ENCODE results near the gene CITED1. TPM values are rescaled to one million over a fixed set of nuclear protein-coding genes. Genes with fewer than 3 reads are reported as not detected.

CITED1 gene
- total and polyA plus RNA-seq, 2 experiments from 2014 or later: not detected

- Histone ChIP-seq H3K36me3 (ENCODE audit: low read depth) (peaks cover 36% of the 10 kb centered on the region), H3K4me1 (ENCODE audit: insufficient read depth) (peaks cover 39% of the 10 kb centered on the region), H3K27me3 (replicated peaks; ENCODE audit: insufficient read depth) (no peaks in the 10 kb centered on the region), H3K79me2 (ENCODE audit: insufficient read depth) (peaks cover 44% of the 10 kb centered on the region), H3K4me3 (peak overlapping the region; percentile 98), H3K27ac (peak overlapping the region; percentile 18; the same call in 1 of the 2 replicates), H3K4me2 (ENCODE audit: unreplicated experiment) (peak overlapping the region; percentile 91), H3F3A (ENCODE audit: insufficient read depth) (peaks cover 65% of the 10 kb centered on the region), H2AFZ (no peak overlapping the region), H3K9me3 (ENCODE audit: low read depth) (no peaks in the 10 kb centered on the region), H4K20me1 (ENCODE audit: insufficient read depth) (peaks cover 8% of the 10 kb centered on the region; the same call in 1 of the 2 replicates), H3K9me2 (ENCODE audit: insufficient read depth) (no peaks in the 10 kb centered on the region), H3K9ac (peak overlapping the region; percentile 99)
- DNase-seq: no peak
- 61 to 62% methylated on average over 5 of the region's 5 CpGs for WGBS, 2 experiments (ENCODE audit: low coverage in 1 of 2, low lambda C conversion rate in 2 of 2, missing lambda C conversion rate in 2 of 2)
- in situ Hi-C loops (cut with MboI): no loop called here
- no peak for TF ChIP-seq EZH2 (IDR thresholded peaks at IDR 0.05; ENCODE audit: insufficient read depth, poor library complexity, severe bottlenecking)
- no peak for TF ChIP-seq EZH2phosphoT487 (IDR thresholded peaks at IDR 0.05; ENCODE audit: insufficient read depth, low read depth)
Measured at GRCh38 chrX:72274526-72274925, 31.2 kb downstream of the CITED1 start.

DNA sequence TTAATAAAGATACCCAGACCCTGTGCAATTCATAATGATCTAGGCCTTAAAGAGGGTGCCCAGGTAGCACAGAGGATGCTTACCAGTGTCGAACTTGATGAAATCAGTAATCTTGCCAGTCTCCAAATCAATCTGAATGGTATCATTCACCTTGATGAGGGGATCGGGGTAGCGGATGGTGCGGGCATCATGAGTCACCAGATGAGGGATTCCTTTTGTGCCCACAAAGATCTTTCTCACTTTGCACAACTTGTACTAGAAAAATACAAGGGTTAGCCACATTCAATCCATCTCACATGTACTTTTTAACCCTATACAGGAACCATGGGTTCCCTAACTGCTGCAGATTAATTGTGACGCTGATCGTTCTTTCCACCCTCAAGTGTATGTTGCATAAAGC, 32.0 kb downstream of the CITED1 start:
- WGBS, 2 experiments (ENCODE audit: low coverage in 1 of 2, low lambda C conversion rate in 2 of 2, missing lambda C conversion rate in 2 of 2): 83 to 88% methylated on average over 6 of the region's 6 CpGs
- no peak for TF ChIP-seq EZH2 (IDR thresholded peaks at IDR 0.05; ENCODE audit: insufficient read depth, poor library complexity, severe bottlenecking)
- H3K27me3 ChIP-seq (replicated peaks; ENCODE audit: insufficient read depth): no peaks in the 10 kb centered on the region
- peak overlapping the region; percentile 18; the same call in 1 of the 2 replicates for H3K27ac ChIP-seq
- no peak overlapping the region for H3K4me3 ChIP-seq
- no peaks in the 10 kb centered on the region for H3K9me2 ChIP-seq (ENCODE audit: insufficient read depth)
- H3K4me1 ChIP-seq (ENCODE audit: insufficient read depth): peaks cover 47% of the 10 kb centered on the region
- no peak overlapping the region for H3K4me2 ChIP-seq (ENCODE audit: unreplicated experiment)
- DNase-seq: no peak
- H2AFZ ChIP-seq: no peak overlapping the region
- H3K9me3 ChIP-seq (ENCODE audit: low read depth): no peaks in the 10 kb centered on the region
- peaks cover 73% of the 10 kb centered on the region for H3F3A ChIP-seq (ENCODE audit: insufficient read depth)
- H3K9ac ChIP-seq: 0 out of 2 replicates have a peak overlapping the region, but pooled peaks have one; percentile 99
- peaks cover 36% of the 10 kb centered on the region for H3K36me3 ChIP-seq (ENCODE audit: low read depth)
- in situ Hi-C loops (cut with MboI): no loop called here
- peaks cover 8% of the 10 kb centered on the region; the same call in 1 of the 2 replicates for H4K20me1 ChIP-seq (ENCODE audit: insufficient read depth)
- H3K79me2 ChIP-seq (ENCODE audit: insufficient read depth): peaks cover 44% of the 10 kb centered on the region

- Histone ChIP-seq H3F3A (ENCODE audit: insufficient read depth) (peaks cover 81% of the 10 kb centered on the region), H3K27ac (peak overlapping the region; percentile 37), H3K4me2 (ENCODE audit: unreplicated experiment) (no peak overlapping the region), H3K9me3 (ENCODE audit: low read depth) (no peaks in the 10 kb centered on the region), H3K4me3 (no peak overlapping the region), H4K20me1 (ENCODE audit: insufficient read depth) (peaks cover 8% of the 10 kb centered on the region; the same call in 1 of the 2 replicates), H2AFZ (no peak overlapping the region), H3K9me2 (ENCODE audit: insufficient read depth) (no peaks in the 10 kb centered on the region), H3K9ac (no peak overlapping the region), H3K4me1 (ENCODE audit: insufficient read depth) (peaks cover 53% of the 10 kb centered on the region), H3K27me3 (replicated peaks; ENCODE audit: insufficient read depth) (no peaks in the 10 kb centered on the region), H3K79me2 (ENCODE audit: insufficient read depth) (peaks cover 44% of the 10 kb centered on the region), H3K36me3 (ENCODE audit: low read depth) (peaks cover 42% of the 10 kb centered on the region)
- WGBS, 2 experiments (ENCODE audit: low coverage in 1 of 2, low lambda C conversion rate in 2 of 2, missing lambda C conversion rate in 2 of 2): 0 to 8% methylated on average over 3 of the region's 3 CpGs
- no peak for TF ChIP-seq EZH2phosphoT487 (IDR thresholded peaks at IDR 0.05; ENCODE audit: insufficient read depth, low read depth)
- TF ChIP-seq EZH2 (IDR thresholded peaks at IDR 0.05; ENCODE audit: insufficient read depth, poor library complexity, severe bottlenecking): no peak
- in situ Hi-C loops (cut with MboI): no loop called here
- DNase-seq: peak; percentile 75
Measured at GRCh38 chrX:72272868-72273267, 32.8 kb downstream of the CITED1 start.

DNA sequence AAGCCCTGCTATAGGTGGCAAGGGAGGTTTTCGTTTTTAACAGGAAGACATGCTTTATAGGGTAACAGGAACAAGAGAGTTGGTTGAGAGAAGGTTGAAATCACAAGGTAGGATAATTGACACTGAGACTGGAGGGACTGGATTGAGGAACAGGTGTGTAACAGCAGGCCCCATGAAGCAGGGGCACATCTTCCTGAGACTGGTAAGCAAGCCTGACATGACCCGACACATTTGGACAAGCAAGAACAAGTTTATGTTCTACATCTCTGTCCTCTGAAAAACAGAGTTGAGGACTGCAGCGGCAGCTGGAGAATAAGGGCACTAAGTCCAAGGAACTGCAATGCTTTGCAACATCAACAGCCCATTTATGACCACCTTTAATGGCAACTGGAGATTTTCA, 33.9 kb downstream of the CITED1 start:
- Histone ChIP-seq H3K79me2 (ENCODE audit: insufficient read depth) (peaks cover 42% of the 10 kb centered on the region), H3K27ac (0 out of 2 replicates have a peak overlapping the region, but pooled peaks have one; percentile 37), H3K9me3 (ENCODE audit: low read depth) (no peaks in the 10 kb centered on the region), H3K9me2 (ENCODE audit: insufficient read depth) (no peaks in the 10 kb centered on the region), H2AFZ (no peak overlapping the region), H3F3A (ENCODE audit: insufficient read depth) (peaks cover 81% of the 10 kb centered on the region), H3K4me1 (ENCODE audit: insufficient read depth) (peaks cover 53% of the 10 kb centered on the region), H4K20me1 (ENCODE audit: insufficient read depth) (peaks cover 8% of the 10 kb centered on the region; the same call in 1 of the 2 replicates), H3K9ac (no peak overlapping the region), H3K27me3 (replicated peaks; ENCODE audit: insufficient read depth) (no peaks in the 10 kb centered on the region), H3K36me3 (ENCODE audit: low read depth) (peaks cover 44% of the 10 kb centered on the region), H3K4me3 (no peak overlapping the region), H3K4me2 (ENCODE audit: unreplicated experiment) (no peak overlapping the region)
- WGBS, 2 experiments (ENCODE audit: low coverage in 1 of 2, low lambda C conversion rate in 2 of 2, missing lambda C conversion rate in 2 of 2): 70 to 78% methylated on average over 3 of the region's 3 CpGs
- TF ChIP-seq EZH2 (IDR thresholded peaks at IDR 0.05; ENCODE audit: insufficient read depth, poor library complexity, severe bottlenecking): no peak
- TF ChIP-seq EZH2phosphoT487 (IDR thresholded peaks at IDR 0.05; ENCODE audit: insufficient read depth, low read depth): no peak
- in situ Hi-C loops (cut with MboI): no loop called here
- DNase-seq: no peak
